Fibroblast of peridontal ligament (primary cell): ENCODE data around the gene PDLIM7.
A peak's percentile ranks its signal among the peaks of the same experiment; 100 is the strongest.
"Not testable (repeated sequence)": the region's sequence is repeated elsewhere in the genome, so short reads cannot be mapped to it uniquely, and the experiment has no call there.

Source experiments
- DNase-seq: peaks from one replicate; pipeline ENCODE4 v3.0.0-alpha.2; 2010; ENCODE audit errors: extremely low read depth

PDLIM7 gene

DNA sequence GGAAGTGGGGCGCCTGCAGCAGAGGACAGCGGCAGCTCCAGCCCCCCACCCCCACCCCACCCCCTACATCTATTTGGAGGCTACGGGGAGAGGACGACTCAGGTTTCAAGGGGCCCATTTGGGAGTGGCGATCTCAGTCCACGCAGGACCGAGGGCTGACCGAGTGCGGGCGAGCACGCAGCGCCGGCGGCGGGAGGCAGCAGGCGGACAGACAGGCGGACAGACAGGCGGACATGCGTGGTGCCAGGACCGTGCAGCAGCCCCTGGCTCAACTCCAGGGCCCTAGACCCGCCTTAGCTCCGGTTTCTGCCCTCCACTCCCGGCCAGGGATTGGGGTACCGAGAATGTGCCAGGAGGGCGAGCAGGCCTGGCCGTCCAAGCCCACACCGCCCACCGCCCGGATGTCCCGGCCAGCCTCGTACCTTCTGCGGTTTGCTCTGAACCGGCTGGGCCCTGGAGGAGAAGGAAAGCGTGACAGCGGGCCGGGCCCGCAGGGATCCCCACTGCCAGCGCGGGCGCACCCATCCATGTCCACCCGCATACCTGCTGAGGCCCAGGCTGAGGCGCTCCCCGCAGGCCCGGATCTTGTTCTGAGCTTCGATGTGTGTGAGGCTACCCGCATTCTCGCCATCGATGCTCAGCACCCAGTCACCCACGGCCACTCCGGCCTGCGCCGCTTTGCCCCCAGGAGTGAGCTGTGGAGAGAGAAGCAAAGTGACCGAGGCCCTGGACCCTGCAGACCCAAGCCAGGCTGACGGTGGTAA lies 5.2 kb downstream of the PDLIM7 start:
- no peak for DNase-seq

DNA sequence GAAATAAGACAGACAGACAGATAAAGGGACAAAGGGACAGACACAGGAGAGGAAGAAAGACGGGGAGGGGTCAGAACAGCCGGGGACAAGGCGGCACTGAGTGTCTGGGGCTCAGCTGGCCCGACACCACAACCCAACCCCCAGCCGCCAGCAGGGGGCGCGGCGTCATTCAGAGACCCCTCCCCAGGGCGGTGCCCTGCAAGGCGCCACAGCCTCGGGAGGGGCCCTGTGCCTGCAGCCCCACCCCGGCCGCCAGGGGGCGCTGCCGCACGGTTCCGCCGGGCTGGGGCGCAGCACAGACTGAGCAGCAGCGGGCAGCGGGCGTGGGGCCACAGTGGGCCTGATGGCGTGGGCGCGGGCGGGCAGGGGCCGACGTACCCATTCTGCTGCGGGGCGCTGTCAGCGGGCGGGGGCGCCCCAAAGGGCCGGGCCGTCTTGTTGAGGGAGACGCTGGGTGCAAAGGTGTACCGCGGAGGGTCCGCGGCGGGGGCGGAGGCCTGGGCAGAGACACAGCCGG lies 5.9 kb downstream of the PDLIM7 start:
- DNase-seq, result no peak

DNA sequence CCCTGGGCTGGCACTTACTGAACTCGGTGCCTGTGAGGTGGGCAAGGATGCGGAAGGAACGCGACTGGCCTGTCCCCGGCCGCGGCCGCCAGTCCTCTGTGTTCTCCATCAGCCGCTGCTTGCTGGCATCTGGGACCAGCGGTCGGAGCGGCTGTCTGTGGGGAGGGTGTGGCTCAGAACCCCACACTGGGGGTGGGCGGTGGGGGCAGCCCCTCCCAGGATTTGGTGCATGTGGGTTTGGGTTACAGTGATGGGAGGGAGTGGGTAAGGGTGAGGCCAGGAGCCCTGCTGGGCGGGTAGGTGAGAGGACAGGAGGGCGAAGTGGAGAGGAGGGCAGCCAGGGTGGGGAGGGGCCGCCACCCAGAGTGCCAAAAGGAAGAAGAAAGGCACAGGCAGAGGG lies 6.4 kb downstream of the PDLIM7 start:
- no peak for DNase-seq

DNA sequence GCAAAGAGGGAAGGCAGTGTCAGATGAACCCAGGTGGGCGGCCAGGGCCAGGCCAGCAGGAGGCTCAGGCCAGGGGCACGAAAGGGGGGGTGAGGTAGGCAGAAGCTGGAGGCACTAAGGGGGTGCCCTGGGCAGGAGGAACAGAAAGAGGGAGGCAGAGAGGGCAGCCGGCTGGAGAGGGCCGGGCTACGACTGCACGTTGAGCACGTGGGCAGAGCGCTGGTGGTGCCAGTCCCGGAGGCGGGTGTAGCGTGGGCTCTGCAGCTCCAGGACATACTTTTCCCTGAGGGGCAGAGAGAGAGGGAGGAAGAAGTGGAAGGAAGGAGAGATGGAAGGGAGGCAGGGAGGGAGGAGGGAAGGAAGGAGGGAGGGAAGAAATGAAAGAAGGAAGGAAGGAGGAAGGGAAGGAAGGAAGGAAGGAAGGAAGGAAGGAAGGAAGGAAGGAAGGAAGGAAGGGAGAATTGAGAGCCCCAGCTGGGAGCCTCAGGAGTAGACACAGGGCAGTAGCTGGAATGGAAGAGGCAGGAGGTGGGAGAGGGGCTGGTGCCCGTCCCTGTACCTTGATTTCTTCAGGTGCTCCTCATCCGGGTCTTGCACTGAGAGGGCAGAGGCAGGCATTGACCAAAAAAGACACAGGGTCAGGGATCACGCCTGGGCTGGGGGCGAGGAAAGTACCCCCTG lies 7.0 kb downstream of the PDLIM7 start:
- no peak for DNase-seq

DNA sequence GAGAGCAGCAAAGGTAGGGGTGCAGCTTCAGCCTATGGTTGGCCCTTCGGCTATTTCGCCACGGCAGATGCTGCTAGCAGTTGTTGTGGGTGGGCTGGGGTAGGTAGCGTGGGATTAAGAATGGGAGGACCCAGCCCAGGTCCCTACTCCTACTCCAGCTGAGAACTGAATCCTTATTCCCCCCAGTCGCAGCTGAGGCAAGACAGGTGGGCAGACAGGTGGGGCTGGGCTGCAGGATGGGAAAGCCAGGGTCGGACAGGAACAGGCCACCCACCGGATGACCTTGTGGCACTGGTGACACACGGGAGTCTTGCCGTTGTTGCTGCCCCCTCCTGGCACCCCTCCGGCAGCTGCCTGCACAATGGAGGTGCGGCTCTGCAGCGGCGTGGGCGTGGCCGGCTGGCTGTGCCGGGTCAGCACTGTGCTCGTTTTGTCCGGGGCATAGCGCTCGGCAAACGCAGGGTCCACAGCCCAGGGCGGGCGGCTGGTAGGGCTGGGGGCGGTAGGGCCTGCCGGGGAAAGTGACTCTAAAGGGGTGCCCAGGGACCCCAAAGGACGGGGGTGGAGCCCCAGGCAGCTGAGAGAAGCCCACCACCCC lies 8.2 kb downstream of the PDLIM7 start:
- no peak for DNase-seq

DNA sequence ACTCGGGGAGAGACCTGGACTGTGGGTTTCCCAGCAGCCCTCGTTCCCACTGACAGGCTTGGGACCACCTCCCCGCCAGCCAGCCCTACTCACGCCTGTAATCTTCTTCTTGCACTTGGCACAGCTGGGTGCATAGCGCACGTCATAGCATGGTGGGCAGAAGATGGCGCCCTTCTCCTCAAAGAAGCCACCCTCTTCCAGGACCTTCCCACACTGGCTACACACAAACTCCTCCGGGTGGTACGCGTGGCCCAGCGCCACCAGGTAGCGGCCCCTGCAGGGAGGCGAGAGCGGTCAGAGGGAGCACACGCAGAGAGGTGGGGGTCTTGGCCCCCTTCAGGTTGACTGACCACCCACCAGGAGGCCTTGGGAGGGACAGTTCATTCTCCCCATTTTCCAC lies 9.4 kb downstream of the PDLIM7 start:
- no peak for DNase-seq

DNA sequence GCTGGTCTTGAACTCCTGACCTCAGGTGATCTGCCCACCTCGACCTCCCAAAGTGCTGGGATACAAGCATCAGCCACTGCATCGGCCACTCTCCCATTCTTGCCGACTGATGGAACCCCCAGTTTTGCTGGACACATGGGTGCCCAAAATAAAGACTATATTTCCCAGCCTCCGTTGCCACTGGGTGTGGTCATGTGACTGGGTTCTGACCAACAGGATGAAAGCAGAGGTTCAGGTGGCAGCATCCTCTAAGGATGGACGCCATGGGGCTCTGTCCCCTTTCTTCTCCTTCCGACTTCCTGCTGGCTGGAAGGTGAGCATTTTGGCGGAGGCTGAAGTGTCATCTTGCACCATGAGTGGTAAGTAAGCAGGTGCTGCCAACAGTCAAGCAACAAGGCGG lies 10.3 kb downstream of the PDLIM7 start:
- no peak for DNase-seq

DNA sequence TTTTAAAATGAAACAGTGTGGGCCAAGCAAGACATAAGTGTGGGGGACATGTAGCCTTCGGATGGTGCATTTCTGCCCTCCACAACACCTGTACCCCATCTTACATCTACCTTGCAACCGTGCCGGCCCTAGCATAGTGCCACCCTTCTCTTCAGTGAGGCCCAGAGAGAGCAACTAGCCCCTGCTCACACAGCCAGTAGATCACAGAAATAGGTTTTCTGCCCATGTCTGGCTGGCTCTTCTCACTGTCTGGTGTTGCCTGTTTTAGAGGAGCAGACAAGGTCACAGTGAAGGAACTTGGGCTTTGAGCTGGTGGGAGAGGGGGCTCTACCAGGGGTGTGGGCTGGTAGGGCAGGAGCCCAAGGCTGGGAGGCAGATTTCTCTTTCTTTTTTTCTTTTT lies 11.1 kb downstream of the PDLIM7 start:
- no peak for DNase-seq

DNA sequence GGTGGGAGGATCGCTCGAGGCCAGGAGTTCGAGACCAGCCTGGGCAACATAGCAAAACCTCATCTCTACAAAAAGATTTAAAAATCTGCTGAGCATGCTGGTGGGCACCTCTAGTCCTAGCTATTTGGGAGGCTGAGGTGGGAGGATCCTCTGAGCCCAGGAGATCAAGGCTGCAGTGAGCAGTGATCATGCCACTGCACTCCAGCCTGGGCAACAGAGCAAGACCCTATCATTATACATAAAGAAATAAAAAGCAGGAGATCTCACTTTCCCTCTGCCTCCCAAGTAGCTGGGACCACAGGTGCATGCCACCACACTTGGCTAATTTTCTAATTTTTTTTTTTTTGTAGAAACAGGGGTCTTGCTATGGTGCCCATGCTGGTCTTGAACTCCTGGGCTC lies 11.7 kb downstream of the PDLIM7 start:
- DNase-seq, result not testable (repeated sequence)

DNA sequence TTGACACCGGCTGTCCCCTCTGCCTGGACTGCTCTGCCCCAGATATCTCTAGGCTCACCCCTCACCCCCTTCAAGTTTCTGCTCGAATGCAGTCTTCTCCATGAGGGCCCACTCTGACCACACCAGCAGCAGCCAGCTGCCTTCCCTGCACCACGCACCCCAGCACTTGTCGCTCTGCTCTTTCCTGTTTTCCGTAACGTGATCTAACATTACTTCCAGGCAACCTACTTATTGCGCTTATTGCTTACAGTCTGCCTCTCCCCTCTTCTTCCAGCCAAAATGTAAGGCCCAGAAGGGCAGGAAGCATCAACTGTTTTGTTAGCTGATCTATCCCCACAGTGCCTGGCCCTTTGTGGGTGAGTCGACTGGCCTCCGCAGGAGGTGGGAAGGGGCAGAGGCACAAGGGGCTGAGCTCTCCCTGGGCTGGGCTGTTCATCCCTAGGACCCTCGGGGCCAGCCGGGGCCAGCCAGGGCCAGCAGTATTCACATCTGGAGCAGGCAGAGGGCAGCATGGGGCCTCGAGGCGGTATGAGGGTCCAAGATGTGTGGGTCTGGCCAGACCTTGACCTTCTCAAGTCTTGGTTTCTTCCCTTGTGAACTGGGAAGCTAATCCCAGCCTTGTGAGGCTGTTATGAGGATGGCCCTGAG lies 12.4 kb downstream of the PDLIM7 start:
- DNase-seq, result no peak

DNA sequence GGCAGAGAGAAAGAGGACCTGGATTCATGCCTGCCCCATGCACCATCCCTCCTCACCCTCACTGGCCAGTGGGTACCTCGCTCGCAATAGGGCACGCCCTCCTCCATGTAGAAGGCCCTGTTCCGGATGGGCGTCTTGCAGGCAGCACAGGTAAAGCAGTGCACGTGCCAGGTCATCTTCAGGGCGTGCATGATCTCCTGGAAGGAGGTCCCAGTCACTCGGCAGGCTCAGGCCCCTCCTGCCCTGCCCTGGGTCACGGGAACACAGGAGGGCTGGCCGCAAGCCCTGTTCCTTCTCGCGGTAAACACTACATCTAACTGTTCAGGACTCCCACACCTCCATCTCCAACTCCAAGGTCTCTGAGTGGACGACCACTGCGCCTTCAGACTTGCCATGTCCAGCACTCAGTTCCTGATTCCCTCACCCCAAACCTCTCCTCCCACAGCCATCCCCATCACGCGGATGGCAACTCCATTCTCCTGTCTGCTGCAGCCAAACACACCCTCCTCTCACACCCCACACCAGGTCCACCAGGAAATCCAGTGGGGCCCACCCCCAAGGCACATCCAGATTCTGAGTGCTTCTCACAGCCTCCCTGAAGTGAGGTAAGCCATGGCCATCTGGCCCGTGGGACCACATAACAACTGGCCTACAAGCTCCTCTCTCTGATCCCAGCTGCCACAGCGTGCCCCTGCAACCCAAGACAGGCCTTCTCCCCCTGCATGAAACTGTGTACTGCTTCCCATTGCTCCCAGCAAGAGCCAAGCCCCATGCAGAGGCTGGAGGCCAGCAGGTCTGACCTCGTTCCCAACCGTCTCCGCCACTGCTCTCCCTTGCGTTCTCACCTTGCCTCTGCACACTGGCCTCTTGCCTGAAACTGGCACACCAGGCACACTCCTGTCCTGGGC lies 13.2 kb downstream of the PDLIM7 start:
- DNase-seq, result no peak

DNA sequence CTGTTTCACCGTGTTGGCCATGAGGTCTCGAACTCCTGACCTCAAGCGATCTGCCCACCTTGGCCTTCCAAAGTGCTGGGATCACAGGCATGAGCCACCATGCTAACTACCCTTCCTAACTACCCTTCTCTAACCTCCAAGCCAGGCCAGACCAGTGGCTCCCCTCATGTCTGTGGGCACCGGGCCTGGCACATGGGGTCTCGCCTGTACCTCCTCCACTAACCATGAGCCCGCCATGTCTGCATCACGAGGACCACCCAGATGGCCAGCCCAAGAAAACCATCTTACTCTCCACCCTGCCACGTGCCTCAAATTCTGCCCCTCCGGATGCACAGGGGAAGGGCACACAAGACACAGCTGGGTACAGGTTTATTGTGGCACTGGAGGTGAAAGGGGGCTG lies 14.4 kb downstream of the PDLIM7 start:
- no peak for DNase-seq

DNA sequence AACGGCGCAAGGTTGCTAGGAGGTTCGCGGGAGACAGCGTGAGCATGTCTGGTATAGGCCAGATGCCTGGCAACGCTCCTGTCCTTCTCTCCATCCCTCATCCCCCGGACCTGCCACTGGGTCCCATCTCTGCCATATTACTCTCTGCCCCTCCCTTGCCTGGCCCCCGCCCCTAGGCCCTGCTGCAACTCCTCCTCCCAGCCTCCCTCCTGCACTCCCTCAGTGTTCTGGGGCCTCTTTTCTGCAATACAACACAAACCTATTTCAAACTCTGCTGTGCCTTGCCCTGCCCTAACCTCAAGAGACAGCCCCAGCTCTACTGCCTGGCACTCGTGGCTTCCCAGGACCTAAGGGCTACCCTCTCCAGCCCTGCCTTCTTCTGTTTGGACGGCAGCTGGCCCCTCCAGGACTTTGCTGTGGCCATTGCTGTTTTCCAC lies 15.0 kb downstream of the PDLIM7 start:
- no peak for DNase-seq

DNA sequence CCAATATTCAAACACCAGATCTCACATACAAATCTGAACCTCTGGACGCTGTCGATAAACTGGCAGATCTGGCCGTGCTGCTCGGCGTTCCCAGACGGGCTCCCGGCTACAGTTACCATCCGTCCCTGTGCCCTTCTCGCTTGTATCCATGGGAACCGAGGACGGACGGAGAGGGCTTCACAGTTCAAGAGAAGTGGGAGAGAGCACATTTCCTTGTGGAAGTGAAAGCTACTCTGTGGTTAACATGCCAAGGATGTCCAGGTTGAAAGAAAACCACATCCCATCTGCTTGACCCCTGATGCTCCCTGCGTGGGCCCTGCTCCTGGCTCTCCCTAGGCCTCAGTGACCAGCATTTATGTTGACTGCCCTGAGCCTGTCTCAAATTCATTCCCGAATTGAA lies 17.6 kb downstream of the PDLIM7 start:
- no peak for DNase-seq

DNA sequence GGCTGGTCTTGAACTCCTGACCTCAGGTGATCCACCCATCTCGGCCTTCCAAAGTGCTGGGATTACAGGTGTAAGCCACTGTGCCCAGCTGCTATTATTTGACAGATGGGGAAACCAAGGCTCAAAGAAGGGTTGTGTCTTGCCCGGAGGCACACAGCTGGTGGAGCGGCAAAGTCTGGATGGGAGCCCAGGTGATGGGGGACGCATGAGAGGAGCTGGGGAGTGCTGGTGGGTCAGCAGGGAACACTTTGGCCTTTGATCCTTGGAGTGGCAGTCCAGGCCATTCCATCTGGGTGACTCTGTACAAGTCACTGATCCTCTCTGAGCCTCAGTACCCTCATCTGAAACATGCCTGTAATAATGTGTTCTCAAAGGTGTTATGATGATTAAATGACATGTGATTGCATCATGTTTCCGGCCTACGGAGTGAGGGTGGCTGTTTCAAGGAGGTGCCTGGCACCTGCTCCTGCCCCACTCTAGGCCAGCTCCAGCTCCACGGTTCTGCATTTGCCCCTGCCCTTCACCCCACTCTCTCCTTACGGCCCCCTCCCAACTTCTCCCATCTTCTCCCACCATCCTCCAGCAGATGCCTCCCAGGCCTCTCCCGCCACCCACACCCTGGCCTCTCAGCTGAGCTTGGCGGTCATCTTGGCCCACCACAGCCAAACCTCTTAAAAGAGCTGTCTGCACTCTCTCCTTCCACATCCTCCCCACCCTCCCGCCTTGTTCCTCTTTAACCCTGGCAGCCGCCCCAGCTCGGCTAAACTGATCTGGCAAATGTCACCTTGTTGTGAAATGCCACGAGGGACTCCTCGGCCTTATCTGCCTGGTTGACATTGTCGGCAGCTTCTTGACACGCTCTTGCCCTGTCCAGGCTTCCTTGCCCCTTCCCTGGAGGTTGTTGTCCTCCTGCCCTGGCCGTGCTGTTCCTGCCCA lies 18.4 kb downstream of the PDLIM7 start:
- DNase-seq, result no peak

DNA sequence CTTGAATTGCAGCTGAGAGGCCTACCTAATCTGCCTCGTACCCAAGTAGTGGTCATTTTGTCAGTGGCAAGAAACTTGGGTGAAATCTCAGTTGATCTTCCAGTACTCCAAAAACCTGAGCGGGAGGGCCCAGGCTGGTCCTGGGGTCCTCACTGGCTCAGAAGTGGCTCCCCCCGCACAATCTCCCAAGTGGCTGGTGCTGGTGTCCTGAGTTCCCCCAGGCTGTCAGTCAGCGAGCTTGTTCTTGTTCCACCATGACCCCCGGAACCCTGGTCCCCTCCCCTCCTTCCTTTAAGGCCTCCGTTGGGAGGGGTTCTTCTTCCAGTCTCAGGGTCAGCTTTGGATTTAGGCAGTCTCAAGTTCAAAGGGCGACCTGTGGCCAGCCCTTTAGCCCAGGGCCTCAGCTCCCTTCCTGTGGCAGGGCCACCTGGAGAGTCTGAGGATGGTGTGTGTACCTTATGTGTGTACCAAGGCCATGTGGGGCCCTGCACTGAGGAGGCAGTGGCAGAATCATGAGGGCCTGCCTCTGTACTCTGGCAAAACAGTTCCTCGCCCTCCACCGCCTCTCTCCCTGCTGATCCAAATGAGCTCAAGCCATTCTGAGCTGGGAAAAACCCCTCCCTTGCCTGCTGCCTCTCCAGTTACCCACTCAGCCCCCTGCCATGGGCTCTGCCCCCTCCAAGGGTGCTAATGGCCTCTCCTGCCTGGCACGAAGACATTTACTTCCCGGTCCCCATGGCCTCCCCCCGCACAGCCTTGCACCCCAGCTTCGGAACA lies 19.5 kb downstream of the PDLIM7 start:
- no peak for DNase-seq

DNA sequence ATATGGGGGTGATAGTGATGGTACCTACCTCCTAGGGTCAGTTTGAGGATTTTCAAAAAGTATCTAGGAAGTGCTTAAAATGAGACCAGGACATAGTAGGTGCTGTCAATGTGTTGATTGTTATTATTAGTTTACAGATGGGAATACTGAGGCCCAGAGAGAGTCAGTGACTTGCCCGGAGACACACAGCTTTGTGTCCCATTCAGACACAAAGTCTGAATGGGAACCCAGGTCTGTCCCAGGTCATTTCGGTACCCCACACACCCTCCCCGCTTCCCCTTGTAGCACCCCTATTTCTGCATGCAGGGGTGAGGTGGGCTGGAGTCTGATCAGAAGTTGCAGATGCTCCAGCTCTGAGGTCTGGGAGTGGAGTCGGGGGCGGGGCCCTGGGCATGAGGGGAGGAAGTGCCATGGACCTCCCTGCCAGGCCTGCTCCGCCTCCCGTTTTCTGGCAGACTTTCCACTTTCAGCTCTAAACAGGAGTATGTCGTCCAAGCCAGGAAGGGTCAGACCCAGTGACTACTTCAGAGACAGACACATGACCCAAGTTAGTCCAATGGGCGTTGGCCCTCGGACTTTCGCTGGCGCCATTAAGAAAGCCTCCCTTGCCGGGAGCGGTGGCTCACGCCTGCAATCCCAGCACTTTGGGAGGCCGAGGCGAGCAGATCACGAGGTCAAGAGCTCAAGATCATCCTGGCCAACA lies 20.7 kb downstream of the PDLIM7 start:
- peak; percentile 66 for DNase-seq

DNA sequence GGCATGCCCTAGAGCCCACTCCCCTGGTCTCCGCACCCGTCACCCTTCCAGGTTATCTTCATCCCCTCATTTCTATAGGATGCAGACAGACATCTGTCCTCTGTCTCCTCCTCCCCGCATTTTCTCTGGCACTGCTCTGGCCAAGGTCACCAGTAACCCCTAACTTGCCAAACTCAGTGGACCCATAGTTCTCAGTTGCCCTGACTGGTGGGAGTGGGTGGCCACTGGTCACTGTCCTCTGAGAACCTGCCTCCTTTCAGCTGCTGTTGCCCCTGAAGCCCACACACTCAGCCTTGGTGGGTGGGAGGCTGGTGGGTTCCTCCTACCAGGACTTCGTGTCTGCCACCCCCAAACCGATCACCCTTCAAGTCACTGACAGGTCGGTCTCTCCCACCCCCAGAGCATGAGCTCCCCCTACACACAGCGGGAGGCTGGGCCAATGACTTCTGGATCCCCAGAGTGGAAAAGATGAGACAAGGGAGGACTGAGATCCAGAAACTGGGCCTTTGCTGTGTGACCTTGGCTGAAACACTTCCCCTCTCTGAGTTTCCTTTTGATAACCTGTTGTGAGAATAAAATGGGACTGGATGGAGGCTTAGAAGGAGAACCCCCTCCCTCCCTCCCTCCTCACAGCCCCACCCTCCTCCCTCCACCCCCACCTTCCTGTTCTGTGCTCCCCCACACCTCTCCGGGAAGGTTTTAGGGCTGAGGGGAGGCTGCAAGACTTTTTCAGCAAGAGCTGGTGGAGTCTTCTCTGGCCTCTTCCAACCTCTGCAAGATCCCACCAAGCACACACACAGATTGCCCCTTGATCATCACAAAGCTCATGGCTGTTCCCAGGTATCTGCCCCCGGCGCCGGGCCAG lies 21.6 kb downstream of the PDLIM7 start:
- DNase-seq, result no peak
